Measurements from ENCODE around the gene BORCS5. TPM values are rescaled to one million over a fixed set of nuclear protein-coding genes. Genes with fewer than 3 reads are reported as not detected.
"Not testable (repeated sequence)": the region's sequence is repeated elsewhere in the genome, so short reads cannot be mapped to it uniquely, and the experiment has no call there.

Gene BORCS5
- total and polyA plus RNA-seq, 4 donors = 13.3 to 28.1 (median 14.4) TPM

DNA sequence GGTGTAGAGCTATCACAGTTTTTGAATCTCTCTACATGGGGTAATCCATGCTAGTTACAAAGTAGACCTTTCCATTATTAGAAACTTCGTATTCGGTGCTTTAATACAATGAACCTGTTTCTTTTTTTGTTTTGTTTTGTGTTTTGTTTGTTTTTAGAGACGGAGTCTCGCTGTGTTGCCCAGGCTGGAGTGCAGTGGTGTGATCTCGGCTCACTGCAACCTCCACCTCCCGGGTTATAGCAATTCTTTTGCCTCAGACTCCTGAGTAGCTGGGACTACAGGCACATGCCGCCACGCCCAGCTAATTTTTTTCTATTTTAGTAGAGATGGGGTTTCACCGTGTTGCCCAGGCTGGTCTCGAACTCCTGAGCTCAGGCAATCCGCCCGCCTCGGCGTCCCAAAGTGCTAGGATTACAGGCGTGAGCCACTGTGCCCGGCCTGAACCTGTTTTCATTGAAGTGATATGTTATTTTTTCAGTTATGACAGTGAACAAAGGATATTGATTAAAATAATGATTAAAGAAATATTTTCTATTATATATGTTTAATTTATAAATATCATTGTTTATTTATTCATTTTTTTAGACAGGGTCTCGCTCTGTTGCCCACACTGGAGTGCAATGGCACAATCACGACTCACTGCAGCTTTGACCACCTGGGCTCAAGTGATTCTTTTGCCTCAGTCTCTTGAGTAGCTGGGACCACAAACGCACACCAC is 5.3 kb upstream of the BORCS5 start:
- H3K9me3 ChIP-seq (ENCODE audit: control insufficient read depth, insufficient read depth, low read length); DNase-seq (ENCODE audit: low read depth in 4 of 6, low spot score in 6 of 6); H3K4me1 ChIP-seq (ENCODE audit: control insufficient read depth, insufficient read depth, low read length); H3K27ac ChIP-seq (ENCODE audit: low read depth, low read length); H3K27me3 ChIP-seq (ENCODE audit: control insufficient read depth, insufficient read depth, low read length); H3K4me3 ChIP-seq (ENCODE audit: low read depth, low read length); H3K36me3 ChIP-seq (ENCODE audit: control insufficient read depth, insufficient read depth, low read length): not testable (repeated sequence)
- WGBS (ENCODE audit: insufficient coverage) = 91% methylated on average over 6 of the region's 19 CpGs

DNA sequence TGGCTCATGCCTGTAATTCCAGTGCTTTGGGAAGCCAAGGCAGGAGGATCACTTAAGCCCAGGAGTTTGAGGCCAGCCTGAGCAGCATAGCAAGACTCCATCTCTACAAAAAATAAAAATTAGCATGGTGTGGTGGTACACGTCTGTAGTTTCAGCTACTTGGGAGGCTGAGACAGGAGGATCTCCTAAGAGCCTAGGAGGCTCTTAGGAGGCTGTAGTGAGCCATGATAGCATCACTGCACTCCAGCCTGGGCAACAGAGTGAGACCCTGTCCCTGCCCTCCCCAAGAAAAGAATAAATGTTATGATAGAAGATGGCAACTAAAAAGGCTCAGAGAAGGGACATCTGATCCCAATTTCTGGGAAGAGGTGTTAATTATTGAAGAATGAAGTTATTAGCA is 3.6 kb upstream of the BORCS5 start:
- no peak overlapping the region for H3K4me3 ChIP-seq (ENCODE audit: low read depth, low read length)
- WGBS (ENCODE audit: insufficient coverage) = 80% methylated on average over 1 of the region's 1 CpG
- H3K9me3 ChIP-seq (ENCODE audit: control insufficient read depth, insufficient read depth, low read length) = no peaks in the 10 kb centered on the region
- no peaks in the 10 kb centered on the region for H3K27me3 ChIP-seq (ENCODE audit: control insufficient read depth, insufficient read depth, low read length)
- H3K4me1 ChIP-seq (ENCODE audit: control insufficient read depth, insufficient read depth, low read length) = peaks cover 9% of the 10 kb centered on the region
- H3K36me3 ChIP-seq (ENCODE audit: control insufficient read depth, insufficient read depth, low read length) = no peaks in the 10 kb centered on the region
- DNase-seq (ENCODE audit: low read depth in 4 of 6, low spot score in 6 of 6) = no peak
- no peak overlapping the region for H3K27ac ChIP-seq (ENCODE audit: low read depth, low read length)

DNA sequence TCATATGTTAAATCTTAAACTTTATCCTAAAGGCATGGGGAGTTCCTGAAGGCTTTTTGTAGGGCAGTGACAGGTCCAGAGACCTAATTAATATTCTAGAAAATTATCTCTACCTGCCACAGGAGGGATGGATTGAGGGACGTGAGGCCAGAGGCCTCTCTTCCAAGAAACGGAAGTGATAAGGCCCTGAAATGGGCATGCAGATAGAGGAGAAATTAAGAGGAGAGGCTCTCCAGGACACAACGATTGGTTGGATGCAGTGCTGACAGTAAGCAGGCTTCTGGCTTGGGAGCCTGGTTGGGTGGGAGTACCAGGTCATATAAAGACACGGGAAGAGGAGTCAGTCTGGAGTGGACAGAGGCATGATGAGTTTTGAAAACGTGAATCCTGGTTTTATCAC is 3.1 kb upstream of the BORCS5 start:
- Histone ChIP-seq H3K36me3 (ENCODE audit: control insufficient read depth, insufficient read depth, low read length) (no peaks in the 10 kb centered on the region), H3K4me3 (ENCODE audit: low read depth, low read length) (no peak overlapping the region)
- 80% methylated on average over 2 of the region's 5 CpGs for WGBS (ENCODE audit: insufficient coverage)

GRCh38 chr12:12356467-12356895 is 397 bp upstream of the BORCS5 start:
- no peaks in the 10 kb centered on the region for H3K27me3 ChIP-seq (ENCODE audit: control insufficient read depth, insufficient read depth, low read length)
- H3K9me3 ChIP-seq (ENCODE audit: control insufficient read depth, insufficient read depth, low read length) = no peaks in the 10 kb centered on the region
- WGBS (ENCODE audit: insufficient coverage) = 67% methylated on average over 3 of the region's 5 CpGs
- no peak for DNase-seq (ENCODE audit: low read depth in 4 of 6, low spot score in 6 of 6)
- H3K4me3 ChIP-seq (ENCODE audit: low read depth, low read length) = peak overlapping the region; percentile 85
- H3K27ac ChIP-seq (ENCODE audit: low read depth, low read length) = peak overlapping the region; percentile 95
- peaks cover 4% of the 10 kb centered on the region for H3K4me1 ChIP-seq (ENCODE audit: control insufficient read depth, insufficient read depth, low read length)
- no peaks in the 10 kb centered on the region for H3K36me3 ChIP-seq (ENCODE audit: control insufficient read depth, insufficient read depth, low read length)

More for the DNA sequence above, 3.1 kb upstream of the BORCS5 start:
- H3K27me3 ChIP-seq (ENCODE audit: control insufficient read depth, insufficient read depth, low read length) = no peaks in the 10 kb centered on the region
- H3K9me3 ChIP-seq (ENCODE audit: control insufficient read depth, insufficient read depth, low read length) = no peaks in the 10 kb centered on the region
- no peak overlapping the region for H3K27ac ChIP-seq (ENCODE audit: low read depth, low read length)
- DNase-seq (ENCODE audit: low read depth in 4 of 6, low spot score in 6 of 6) = no peak
- H3K4me1 ChIP-seq (ENCODE audit: control insufficient read depth, insufficient read depth, low read length) = peaks cover 9% of the 10 kb centered on the region

GRCh38 chr12:12357719-12358461 is 1.0 kb downstream of the BORCS5 start:
- Histone ChIP-seq H3K4me1 (ENCODE audit: control insufficient read depth, insufficient read depth, low read length) (peaks cover 4% of the 10 kb centered on the region), H3K9me3 (ENCODE audit: control insufficient read depth, insufficient read depth, low read length) (no peaks in the 10 kb centered on the region), H3K27ac (ENCODE audit: low read depth, low read length) (peak overlapping the region; percentile 95), H3K4me3 (ENCODE audit: low read depth, low read length) (peak overlapping the region; percentile 85), H3K36me3 (ENCODE audit: control insufficient read depth, insufficient read depth, low read length) (peaks cover 1% of the 10 kb centered on the region), H3K27me3 (ENCODE audit: control insufficient read depth, insufficient read depth, low read length) (no peaks in the 10 kb centered on the region)
- peak in 3 of 6 donors; percentile 19 to 91 (median 66) for DNase-seq (ENCODE audit: low read depth in 4 of 6, low spot score in 6 of 6)
- WGBS (ENCODE audit: insufficient coverage) = 16% methylated on average over 9 of the region's 10 CpGs

GRCh38 chr12:12358528-12358927 is 1.6 kb downstream of the BORCS5 start:
- no CpG with 5 or more reads among the region's 4 CpGs for WGBS (ENCODE audit: insufficient coverage)
- Histone ChIP-seq H3K4me1 (ENCODE audit: control insufficient read depth, insufficient read depth, low read length) (peaks cover 4% of the 10 kb centered on the region), H3K27ac (ENCODE audit: low read depth, low read length) (no peak overlapping the region), H3K4me3 (ENCODE audit: low read depth, low read length) (no peak overlapping the region), H3K9me3 (ENCODE audit: control insufficient read depth, insufficient read depth, low read length) (no peaks in the 10 kb centered on the region), H3K36me3 (ENCODE audit: control insufficient read depth, insufficient read depth, low read length) (peaks cover 3% of the 10 kb centered on the region), H3K27me3 (ENCODE audit: control insufficient read depth, insufficient read depth, low read length) (no peaks in the 10 kb centered on the region)
- DNase-seq (ENCODE audit: low read depth in 4 of 6, low spot score in 6 of 6) = no peak

DNA sequence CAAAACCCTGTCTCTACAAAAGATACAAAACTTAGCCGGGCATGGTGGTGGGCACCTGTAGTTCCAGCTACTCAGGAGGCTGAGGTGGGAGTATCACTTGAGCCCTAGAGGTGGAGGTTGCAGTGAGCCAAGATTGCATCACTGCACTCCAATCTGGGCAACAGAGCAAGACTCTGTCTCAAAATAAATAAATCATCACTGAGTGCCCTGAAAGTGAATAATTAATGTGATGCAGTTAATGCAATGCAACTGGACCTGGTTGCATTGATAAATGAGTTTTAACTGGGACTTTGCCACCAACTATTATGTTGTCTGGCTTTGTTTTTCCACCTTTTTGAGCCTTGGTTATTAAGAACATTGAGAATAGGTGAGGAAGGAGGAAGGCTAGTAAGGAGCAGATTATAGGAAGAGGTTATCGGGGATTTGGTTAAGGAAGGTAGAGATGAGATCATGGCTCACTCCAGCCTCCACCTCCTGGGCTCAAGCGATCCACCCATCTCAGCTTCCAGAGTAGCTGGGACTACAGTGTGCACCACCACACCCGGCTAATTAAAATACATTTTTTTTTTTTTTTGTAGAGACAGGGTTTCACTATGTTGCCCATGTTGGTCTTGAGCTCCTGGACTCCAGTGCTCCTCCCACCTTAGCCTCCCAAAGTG is 8.0 kb downstream of the BORCS5 start:
- peaks cover 5% of the 10 kb centered on the region for H3K4me1 ChIP-seq (ENCODE audit: control insufficient read depth, insufficient read depth, low read length)
- H3K27ac ChIP-seq (ENCODE audit: low read depth, low read length) = no peak overlapping the region
- H3K36me3 ChIP-seq (ENCODE audit: control insufficient read depth, insufficient read depth, low read length) = peaks cover 3% of the 10 kb centered on the region
- H3K4me3 ChIP-seq (ENCODE audit: low read depth, low read length) = no peak overlapping the region
- DNase-seq (ENCODE audit: low read depth in 4 of 6, low spot score in 6 of 6) = no peak
- WGBS (ENCODE audit: insufficient coverage) = 100% methylated on average over 1 of the region's 4 CpGs
- H3K9me3 ChIP-seq (ENCODE audit: control insufficient read depth, insufficient read depth, low read length) = no peaks in the 10 kb centered on the region
- H3K27me3 ChIP-seq (ENCODE audit: control insufficient read depth, insufficient read depth, low read length) = no peaks in the 10 kb centered on the region

- H3K4me1 ChIP-seq (ENCODE audit: control insufficient read depth, insufficient read depth, low read length) = peaks cover 5% of the 10 kb centered on the region
- no peaks in the 10 kb centered on the region for H3K9me3 ChIP-seq (ENCODE audit: control insufficient read depth, insufficient read depth, low read length)
- no peak overlapping the region for H3K4me3 ChIP-seq (ENCODE audit: low read depth, low read length)
- no peaks in the 10 kb centered on the region for H3K27me3 ChIP-seq (ENCODE audit: control insufficient read depth, insufficient read depth, low read length)
- no peak for DNase-seq (ENCODE audit: low read depth in 4 of 6, low spot score in 6 of 6)
- H3K27ac ChIP-seq (ENCODE audit: low read depth, low read length) = peak overlapping the region; percentile 36
- H3K36me3 ChIP-seq (ENCODE audit: control insufficient read depth, insufficient read depth, low read length) = peaks cover 3% of the 10 kb centered on the region
- WGBS (ENCODE audit: insufficient coverage) = no CpG with 5 or more reads among the region's 5 CpGs
Observed at GRCh38 chr12:12365446-12365802, 8.5 kb downstream of the BORCS5 start.

GRCh38 chr12:12365931-12366431 is 9.1 kb downstream of the BORCS5 start:
- peak in 2 of 6 donors; percentile 2 to 10 for DNase-seq (ENCODE audit: low read depth in 4 of 6, low spot score in 6 of 6)
- H3K4me1 ChIP-seq (ENCODE audit: control insufficient read depth, insufficient read depth, low read length) = peaks cover 5% of the 10 kb centered on the region
- no peak overlapping the region for H3K4me3 ChIP-seq (ENCODE audit: low read depth, low read length)
- whole genome bisulfite sequencing (ENCODE audit: insufficient coverage) = 43% methylated on average over 1 of the region's 4 CpGs
- no peaks in the 10 kb centered on the region for H3K27me3 ChIP-seq (ENCODE audit: control insufficient read depth, insufficient read depth, low read length)
- H3K9me3 ChIP-seq (ENCODE audit: control insufficient read depth, insufficient read depth, low read length) = no peaks in the 10 kb centered on the region
- H3K27ac ChIP-seq (ENCODE audit: low read depth, low read length) = peak overlapping the region; percentile 36
- H3K36me3 ChIP-seq (ENCODE audit: control insufficient read depth, insufficient read depth, low read length) = peaks cover 3% of the 10 kb centered on the region

All from spinal cord (tissue), 10 donors.